Nephron progenitor cell (in vitro differentiated cells): Measurements from ENCODE around the gene TPM2.

Source experiments
- DNase-seq: peaks from one replicate; pipeline ENCODE4 v3.0.0; 2021
- H3K27ac Mint-ChIP-seq: 2 replicates; pipeline ENCODE4 v1.8.0; 2021; ENCODE audit warnings: mild to moderate bottlenecking, moderate library complexity, mixed read lengths
- H3K27me3 Mint-ChIP-seq: 2 replicates; pipeline ENCODE4 v1.8.0; 2021; ENCODE audit warnings: mild to moderate bottlenecking, low read depth, mixed read lengths; ENCODE audit not compliant: poor library complexity
- H3K36me3 Mint-ChIP-seq: 2 replicates; pipeline ENCODE4 v1.8.0; 2021; ENCODE audit warnings: low read depth, mixed read lengths
- H3K4me1 Mint-ChIP-seq: 2 replicates; pipeline ENCODE4 v1.8.0; 2021; ENCODE audit warnings: mixed read lengths
- H3K4me3 Mint-ChIP-seq: 2 replicates; pipeline ENCODE4 v1.8.0; 2021; ENCODE audit warnings: mild to moderate bottlenecking, moderate library complexity, mixed read lengths
- H3K9me3 Mint-ChIP-seq: 2 replicates; pipeline ENCODE4 v1.8.0; 2021; ENCODE audit warnings: mild to moderate bottlenecking, moderate library complexity, mixed read lengths
- TF ChIP-seq, protein P1 (sequence below): fragments of 200-600 bp; sonication (generic); IDR thresholded peaks from 2 replicates; pipeline ENCODE4 v1.5.0; 2021; ENCODE audit warnings: antibody characterized with exemption

TPM2 gene

GRCh38 chr9:35696520-35697215 lies 6.9 kb upstream of the TPM2 start:
- Mint-ChIP-seq H3K36me3 (peaks cover 14% of the 10 kb centered on the region), H3K27me3 (no peaks in the 10 kb centered on the region), H3K4me1 (peaks cover 5% of the 10 kb centered on the region), H3K27ac (peak overlapping the region; percentile 81), H3K4me3 (no peak overlapping the region), H3K9me3 (no peaks in the 10 kb centered on the region)
- TF ChIP-seq, protein P1, sequence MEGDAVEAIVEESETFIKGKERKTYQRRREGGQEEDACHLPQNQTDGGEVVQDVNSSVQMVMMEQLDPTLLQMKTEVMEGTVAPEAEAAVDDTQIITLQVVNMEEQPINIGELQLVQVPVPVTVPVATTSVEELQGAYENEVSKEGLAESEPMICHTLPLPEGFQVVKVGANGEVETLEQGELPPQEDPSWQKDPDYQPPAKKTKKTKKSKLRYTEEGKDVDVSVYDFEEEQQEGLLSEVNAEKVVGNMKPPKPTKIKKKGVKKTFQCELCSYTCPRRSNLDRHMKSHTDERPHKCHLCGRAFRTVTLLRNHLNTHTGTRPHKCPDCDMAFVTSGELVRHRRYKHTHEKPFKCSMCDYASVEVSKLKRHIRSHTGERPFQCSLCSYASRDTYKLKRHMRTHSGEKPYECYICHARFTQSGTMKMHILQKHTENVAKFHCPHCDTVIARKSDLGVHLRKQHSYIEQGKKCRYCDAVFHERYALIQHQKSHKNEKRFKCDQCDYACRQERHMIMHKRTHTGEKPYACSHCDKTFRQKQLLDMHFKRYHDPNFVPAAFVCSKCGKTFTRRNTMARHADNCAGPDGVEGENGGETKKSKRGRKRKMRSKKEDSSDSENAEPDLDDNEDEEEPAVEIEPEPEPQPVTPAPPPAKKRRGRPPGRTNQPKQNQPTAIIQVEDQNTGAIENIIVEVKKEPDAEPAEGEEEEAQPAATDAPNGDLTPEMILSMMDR, result peak; percentile 91
- peak; percentile 66 for DNase-seq

DNA sequence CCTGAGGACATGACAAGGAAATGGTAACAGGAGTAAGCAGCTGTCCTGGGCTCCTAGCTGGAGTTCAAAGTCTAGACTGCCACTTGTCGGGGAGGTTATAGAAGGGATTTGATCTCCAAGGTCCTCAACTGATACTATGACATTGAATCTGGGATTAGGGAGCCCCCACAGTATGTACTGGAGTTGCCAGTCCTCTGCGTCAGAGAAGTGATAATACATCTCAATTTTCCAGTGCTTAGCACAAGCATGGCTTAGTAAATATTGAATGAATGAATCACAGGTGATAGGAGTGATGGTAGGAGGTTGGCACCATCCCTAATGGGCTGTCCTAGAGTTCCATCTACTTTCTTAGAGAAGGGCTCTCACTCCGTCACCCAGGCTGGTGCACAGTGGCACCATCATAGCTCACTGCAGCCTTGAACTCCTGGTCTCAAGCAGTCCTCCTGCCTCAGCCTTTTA lies 6.2 kb upstream of the TPM2 start:
- DNase-seq, result no peak
- Mint-ChIP-seq H3K4me3 (no peak overlapping the region), H3K9me3 (no peaks in the 10 kb centered on the region), H3K36me3 (peaks cover 14% of the 10 kb centered on the region), H3K27ac (no peak overlapping the region), H3K4me1 (peaks cover 11% of the 10 kb centered on the region), H3K27me3 (no peaks in the 10 kb centered on the region)
- TF ChIP-seq, protein P1, result no peak

DNA sequence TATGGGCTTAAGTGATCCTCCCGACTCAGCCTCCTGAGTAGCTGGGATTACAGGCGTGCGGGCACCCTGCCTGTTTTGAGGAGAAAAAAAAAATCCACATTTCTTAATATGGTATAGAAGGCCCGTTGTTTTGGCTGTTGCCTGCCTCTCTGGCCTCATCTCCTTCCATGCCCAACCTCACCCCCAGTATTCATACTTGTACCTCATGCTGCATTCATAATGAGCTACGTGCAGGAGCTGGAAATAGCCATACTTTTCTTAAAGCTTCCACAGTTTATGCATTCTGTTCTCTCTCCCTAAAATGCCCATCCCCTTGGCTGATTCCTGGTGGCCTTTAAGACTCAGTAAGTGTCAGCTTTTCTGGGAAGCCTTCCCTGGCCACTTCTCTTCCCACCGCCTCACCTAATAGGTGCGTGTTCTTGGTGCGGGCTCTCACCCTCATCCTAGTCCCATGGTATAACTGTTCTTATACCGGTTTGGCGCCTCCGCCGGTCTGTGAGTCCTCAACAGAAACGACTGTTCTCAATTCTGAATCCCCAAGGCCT lies 2.1 kb upstream of the TPM2 start:
- no peaks in the 10 kb centered on the region for H3K27me3 Mint-ChIP-seq
- DNase-seq, result no peak
- H3K4me1 Mint-ChIP-seq, result peaks cover 36% of the 10 kb centered on the region
- no peaks in the 10 kb centered on the region for H3K9me3 Mint-ChIP-seq
- peaks cover 11% of the 10 kb centered on the region for H3K36me3 Mint-ChIP-seq
- H3K4me3 Mint-ChIP-seq, result peak overlapping the region; percentile 85
- TF ChIP-seq, protein P1, result no peak
- no peak overlapping the region for H3K27ac Mint-ChIP-seq

GRCh38 chr9:35691334-35691650 lies 1.6 kb upstream of the TPM2 start:
- TF ChIP-seq, protein P1, result no peak
- Mint-ChIP-seq H3K9me3 (no peaks in the 10 kb centered on the region), H3K27ac (peak overlapping the region; percentile 88), H3K4me3 (peak overlapping the region; percentile 85), H3K36me3 (peaks cover 11% of the 10 kb centered on the region), H3K27me3 (no peaks in the 10 kb centered on the region), H3K4me1 (peaks cover 42% of the 10 kb centered on the region)
- DNase-seq, result no peak

- TF ChIP-seq, protein P1, result no peak
These were observed 1.0 kb upstream of the TPM2 start for GRCh38 chr9:35690614-35691333.

More at GRCh38 chr9:35690614-35691333, 1.0 kb upstream of the TPM2 start:
- Mint-ChIP-seq H3K27ac (no peak overlapping the region), H3K36me3 (peaks cover 12% of the 10 kb centered on the region), H3K9me3 (no peaks in the 10 kb centered on the region), H3K27me3 (no peaks in the 10 kb centered on the region), H3K4me3 (peak overlapping the region; percentile 85), H3K4me1 (peaks cover 47% of the 10 kb centered on the region)
- DNase-seq, result peak; percentile 77
